Endodermal cell (in vitro differentiated cells): ENCODE data around the gene CLDN16. TPM values are rescaled to one million over a fixed set of nuclear protein-coding genes. Genes with fewer than 3 reads are reported as not detected.

Source experiments
- DNase-seq: peaks from one replicate; pipeline ENCODE4 v3.0.0-alpha.2; 2017
- H3K27ac ChIP-seq: 2 replicates; pipeline ENCODE4 v1.5.1; 2013; ENCODE audit warnings: mild to moderate bottlenecking, low read depth, low read length, moderate library complexity
- H3K27me3 ChIP-seq: 2 replicates; pipeline ENCODE4 v1.6.1; 2013; ENCODE audit warnings: mild to moderate bottlenecking, low read length, moderate library complexity; ENCODE audit not compliant: insufficient read depth, control insufficient read depth, poor library complexity, severe bottlenecking
- H3K36me3 ChIP-seq: 2 replicates; pipeline ENCODE4 v1.7.0; 2013; ENCODE audit warnings: mild to moderate bottlenecking, low read length, moderate library complexity; ENCODE audit not compliant: control insufficient read depth, insufficient read depth
- H3K4me1 ChIP-seq: one replicate; pipeline ENCODE4 v1.7.0; 2013; ENCODE audit warnings: low read length; ENCODE audit not compliant: control insufficient read depth, insufficient read depth
- H3K4me3 ChIP-seq: 2 replicates; pipeline ENCODE4 v1.5.1; 2013; ENCODE audit warnings: mild to moderate bottlenecking, low read length, moderate library complexity
- H3K9ac ChIP-seq: 2 replicates; pipeline ENCODE4 v1.6.1; 2013; ENCODE audit warnings: mild to moderate bottlenecking, low read length, moderate library complexity; ENCODE audit not compliant: poor library complexity, severe bottlenecking; ENCODE audit errors: extremely low read depth
- H3K9me3 ChIP-seq: 2 replicates; pipeline ENCODE4 v1.6.1; 2013; ENCODE audit warnings: mild to moderate bottlenecking, low read length, moderate library complexity; ENCODE audit not compliant: control insufficient read depth
- H3K27ac Mint-ChIP-seq: 2 replicates; pipeline ENCODE4 v1.8.0; 2020; ENCODE audit warnings: mixed read lengths
- H3K27me3 Mint-ChIP-seq: 2 replicates; pipeline ENCODE4 v1.8.0; 2021; ENCODE audit warnings: mild to moderate bottlenecking, mixed read lengths; ENCODE audit not compliant: insufficient read depth
- H3K36me3 Mint-ChIP-seq: 2 replicates; pipeline ENCODE4 v1.8.0; 2020; ENCODE audit warnings: low read depth, mixed read lengths
- H3K4me1 Mint-ChIP-seq: 2 replicates; pipeline ENCODE4 v1.8.0; 2020; ENCODE audit warnings: mixed read lengths
- H3K4me3 Mint-ChIP-seq: 2 replicates; pipeline ENCODE4 v1.8.0; 2020; ENCODE audit warnings: mild to moderate bottlenecking, moderate library complexity, mixed read lengths
- H3K9me3 Mint-ChIP-seq: 2 replicates; pipeline ENCODE4 v1.8.0; 2020; ENCODE audit warnings: mild to moderate bottlenecking, mixed read lengths
- CTCF ChIP-seq: fragments of 200-600 bp; sonication (generic); conservative IDR thresholded peaks from 2 replicates; pipeline ENCODE4 v1.5.0; 2021; ENCODE audit warnings: antibody characterized with exemption, mild to moderate bottlenecking
- WGBS, 2 experiments: methylation state at CpG; one replicate each; pipeline versions ENCODE4 v1.1.5 to v1.1.7; 2013; ENCODE audit warnings: missing lambda C conversion rate in 2 of 2, mixed read lengths in 1 of 2; ENCODE audit not compliant: insufficient coverage in 1 of 2, insufficient read length in 1 of 2; 5-methylcytosine and 5-hydroxymethylcytosine counted together
- total RNA-seq, 2 donors: library from RNA; stranded (reverse); fragmentation: NEBNext Ultra II Directional in 1 of 2; extraction: Animal tissue kit (Norgen Biotek cat#: 25700) in 1 of 2; gene quantifications; 2 replicates in 1 of 2; 3 replicates in 1 of 2; pipeline ENCODE4 v1.2.1, GENCODE V29; 2021

The CLDN16 gene
- total RNA-seq, 2 donors from 2014 or later, result 0.40 to 1.1 TPM

- H3K9ac ChIP-seq, result no peak overlapping the region
- peak overlapping the region; percentile 8 for H3K27ac Mint-ChIP-seq
Observed at GRCh38 chr3:190446573-190447279, 58.8 kb downstream of the CLDN16 start.

GRCh38 chr3:190448256-190448655 lies 60.3 kb downstream of the CLDN16 start:
- TF ChIP-seq CTCF, result no peak
- 83 to 100% methylated on average over 1 to 2 of the region's 2 CpGs for whole genome bisulfite sequencing, 2 experiments
- H3K4me1 ChIP-seq, result peaks cover 14% of the 10 kb centered on the region
- Mint-ChIP-seq H3K4me1 (peaks cover 44% of the 10 kb centered on the region), H3K27ac (no peak overlapping the region), H3K27me3 (no peaks in the 10 kb centered on the region), H3K9me3 (no peaks in the 10 kb centered on the region), H3K4me3 (no peak overlapping the region), H3K36me3 (no peaks in the 10 kb centered on the region)
- H3K4me3 ChIP-seq, result no peak overlapping the region
- H3K36me3 ChIP-seq, result no peaks in the 10 kb centered on the region
- no peak overlapping the region for H3K27ac ChIP-seq
- no peak overlapping the region for H3K9ac ChIP-seq
- DNase-seq, result no peak
- H3K27me3 ChIP-seq, result no peaks in the 10 kb centered on the region
- H3K9me3 ChIP-seq, result no peaks in the 10 kb centered on the region

More at GRCh38 chr3:190446573-190447279, 58.8 kb downstream of the CLDN16 start:
- H3K27me3 Mint-ChIP-seq, result no peaks in the 10 kb centered on the region
- Histone ChIP-seq H3K27me3 (no peaks in the 10 kb centered on the region), H3K4me3 (no peak overlapping the region), H3K27ac (no peak overlapping the region), H3K4me1 (peaks cover 14% of the 10 kb centered on the region), H3K36me3 (no peaks in the 10 kb centered on the region), H3K9me3 (no peaks in the 10 kb centered on the region)
- H3K9me3 Mint-ChIP-seq, result no peaks in the 10 kb centered on the region
- no peaks in the 10 kb centered on the region for H3K36me3 Mint-ChIP-seq
- TF ChIP-seq CTCF, result no peak
- WGBS, 2 experiments, result 50 to 72% methylated on average over 1 to 6 of the region's 6 CpGs
- peaks cover 46% of the 10 kb centered on the region for H3K4me1 Mint-ChIP-seq
- no peak overlapping the region for H3K4me3 Mint-ChIP-seq
- no peak for DNase-seq

- Histone ChIP-seq H3K27ac (no peak within 1 kb of the TSS), H3K27me3 (no peaks in the 10 kb centered on the region), H3K36me3 (no peaks in the 10 kb centered on the region), H3K9ac (no peak within 1 kb of the TSS), H3K4me1 (peaks cover 14% of the 10 kb centered on the region), H3K4me3 (no peak within 1 kb of the TSS), H3K9me3 (no peaks in the 10 kb centered on the region)
- peaks cover 42% of the 10 kb centered on the region for H3K4me1 Mint-ChIP-seq
- TF ChIP-seq CTCF, result no peak
- no peaks in the 10 kb centered on the region for H3K27me3 Mint-ChIP-seq
- H3K4me3 Mint-ChIP-seq, result no peak within 1 kb of the TSS
- no peaks in the 10 kb centered on the region for H3K36me3 Mint-ChIP-seq
- H3K9me3 Mint-ChIP-seq, result no peaks in the 10 kb centered on the region
- H3K27ac Mint-ChIP-seq, result no peak within 1 kb of the TSS
- WGBS, 2 experiments, result 85% methylated on average over 1 of the region's 1 CpG; no CpG with 5 or more reads in 1 of the 2 experiments
- DNase-seq, result no peak
Observed at GRCh38 chr3:190449801-190450200, 61.8 kb downstream of the CLDN16 start, which contains the start of gene TMEM207. TMEM207 (minus strand) TSS chr3:190449901; CDS start chr3:190449809, 92 bp downstream.
